ENCODE data around the gene OR11A1. TPM values are rescaled to one million over a fixed set of nuclear protein-coding genes. Genes with fewer than 3 reads are reported as not detected.

OR11A1 gene
- total RNA-seq, 2 donors from 2014 or later, result not detected

- H3K27ac Mint-ChIP-seq, result no peak overlapping the region
- H3K9me3 Mint-ChIP-seq, result no peaks in the 10 kb centered on the region
- ATAC-seq (replicated peaks in 1 of 2) (no peak), DNase-seq (no peak)
- H3K27me3 Mint-ChIP-seq (ENCODE audit: low read depth), result peaks cover 26% of the 10 kb centered on the region
- no peaks in the 10 kb centered on the region for H3K4me1 Mint-ChIP-seq (ENCODE audit: low read depth)
- H3K36me3 Mint-ChIP-seq (ENCODE audit: insufficient read depth in 2 of 2), result no peaks in the 10 kb centered on the region
- H3K4me3 Mint-ChIP-seq, result no peak overlapping the region
Observed at GRCh38 chr6:29490552-29490951, 33.7 kb upstream of the OR11A1 start.

DNA sequence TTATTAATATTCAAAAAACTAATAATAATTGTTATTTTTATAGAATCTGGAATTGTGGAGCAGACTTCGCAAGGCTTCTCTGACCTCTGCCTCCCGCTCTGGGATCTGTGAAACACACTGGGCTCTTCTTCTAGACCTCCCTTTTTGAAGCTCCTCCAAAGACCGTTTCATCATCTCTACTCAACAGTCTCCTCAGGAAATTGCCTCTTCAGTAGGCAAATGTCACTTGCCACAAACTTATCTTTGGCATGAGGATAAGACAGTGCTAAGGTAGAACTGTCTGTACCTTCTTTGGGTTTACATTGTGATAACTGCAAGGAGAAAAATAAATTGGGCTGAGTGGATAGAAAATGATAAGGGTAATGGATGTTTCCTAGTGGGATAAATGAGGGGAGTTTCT is 33.2 kb upstream of the OR11A1 start:
- no peaks in the 10 kb centered on the region for H3K9me3 Mint-ChIP-seq
- H3K36me3 Mint-ChIP-seq (ENCODE audit: insufficient read depth in 2 of 2), result no peaks in the 10 kb centered on the region
- H3K27me3 Mint-ChIP-seq (ENCODE audit: low read depth), result peaks cover 23% of the 10 kb centered on the region
- no peak overlapping the region for H3K27ac Mint-ChIP-seq
- DNase-seq, result no peak
- ATAC-seq (replicated peaks in 1 of 2), result peak in 1 of 2 donors; percentile 34
- H3K4me1 Mint-ChIP-seq (ENCODE audit: low read depth), result no peaks in the 10 kb centered on the region
- H3K4me3 Mint-ChIP-seq, result no peak overlapping the region

- Mint-ChIP-seq H3K27ac (no peak overlapping the region), H3K27me3 (ENCODE audit: low read depth) (peaks cover 18% of the 10 kb centered on the region), H3K4me1 (ENCODE audit: low read depth) (no peaks in the 10 kb centered on the region), H3K4me3 (no peak overlapping the region), H3K36me3 (ENCODE audit: insufficient read depth in 2 of 2) (no peaks in the 10 kb centered on the region), H3K9me3 (no peaks in the 10 kb centered on the region)
- DNase-seq (no peak), ATAC-seq (replicated peaks in 1 of 2) (no peak)
Observed at GRCh38 chr6:29489286-29489685, 32.4 kb upstream of the OR11A1 start.

GRCh38 chr6:29488874-29489273 is 32.0 kb upstream of the OR11A1 start:
- ATAC-seq (replicated peaks in 1 of 2), result no peak

GRCh38 chr6:29487660-29488059 is 30.8 kb upstream of the OR11A1 start, which contains the start of gene MAS1L:
Gene MAS1L (minus strand): TSS chr6:29487956. CDS start chr6:29487902, 54 bp downstream.
- H3K4me3 Mint-ChIP-seq, result no peak within 1 kb of the TSS
- H3K36me3 Mint-ChIP-seq (ENCODE audit: insufficient read depth in 2 of 2), result no peaks in the 10 kb centered on the region
- no peak within 1 kb of the TSS for H3K27ac Mint-ChIP-seq
- H3K9me3 Mint-ChIP-seq, result no peaks in the 10 kb centered on the region
- H3K4me1 Mint-ChIP-seq (ENCODE audit: low read depth), result no peaks in the 10 kb centered on the region
- ATAC-seq (replicated peaks in 1 of 2), result no peak
- peaks cover 25% of the 10 kb centered on the region for H3K27me3 Mint-ChIP-seq (ENCODE audit: low read depth)
- no peak for DNase-seq

More at GRCh38 chr6:29488874-29489273, 32.0 kb upstream of the OR11A1 start:
- H3K36me3 Mint-ChIP-seq (ENCODE audit: insufficient read depth in 2 of 2), result no peaks in the 10 kb centered on the region
- H3K27ac Mint-ChIP-seq, result no peak overlapping the region
- no peak for DNase-seq
- no peak overlapping the region for H3K4me3 Mint-ChIP-seq
- H3K27me3 Mint-ChIP-seq (ENCODE audit: low read depth), result peaks cover 18% of the 10 kb centered on the region
- H3K9me3 Mint-ChIP-seq, result no peaks in the 10 kb centered on the region
- no peaks in the 10 kb centered on the region for H3K4me1 Mint-ChIP-seq (ENCODE audit: low read depth)

DNA sequence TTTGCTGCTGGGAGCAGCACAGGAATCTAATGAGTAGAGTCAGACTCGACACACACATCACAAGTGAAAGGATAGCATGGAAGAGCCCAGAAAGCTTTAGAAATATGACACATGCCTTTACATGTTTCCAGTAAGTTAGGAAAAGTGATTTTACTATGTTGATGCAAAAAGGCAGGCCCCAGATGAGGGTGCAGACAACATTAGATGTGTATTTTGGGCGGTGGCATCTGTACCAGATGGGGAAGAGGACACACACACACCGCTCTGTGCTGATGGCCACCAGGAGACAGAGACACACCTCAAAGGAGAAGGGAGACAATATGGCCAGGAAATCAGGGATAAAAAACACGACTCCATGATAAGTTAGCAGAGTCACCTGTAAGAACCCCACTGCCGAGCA is 30.3 kb upstream of the OR11A1 start:
- Mint-ChIP-seq H3K4me3 (no peak overlapping the region), H3K36me3 (ENCODE audit: insufficient read depth in 2 of 2) (no peaks in the 10 kb centered on the region), H3K9me3 (no peaks in the 10 kb centered on the region), H3K4me1 (ENCODE audit: low read depth) (no peaks in the 10 kb centered on the region), H3K27ac (no peak overlapping the region), H3K27me3 (ENCODE audit: low read depth) (peaks cover 29% of the 10 kb centered on the region)
- ATAC-seq (replicated peaks in 1 of 2) (no peak), DNase-seq (no peak)

- Mint-ChIP-seq H3K9me3 (no peaks in the 10 kb centered on the region), H3K4me3 (no peak overlapping the region), H3K36me3 (ENCODE audit: insufficient read depth in 2 of 2) (no peaks in the 10 kb centered on the region), H3K27ac (no peak overlapping the region), H3K4me1 (ENCODE audit: low read depth) (no peaks in the 10 kb centered on the region), H3K27me3 (ENCODE audit: low read depth) (peaks cover 28% of the 10 kb centered on the region)
- DNase-seq (no peak), ATAC-seq (replicated peaks in 1 of 2) (no peak)
Observed at GRCh38 chr6:29486577-29486976, 29.7 kb upstream of the OR11A1 start.

DNA sequence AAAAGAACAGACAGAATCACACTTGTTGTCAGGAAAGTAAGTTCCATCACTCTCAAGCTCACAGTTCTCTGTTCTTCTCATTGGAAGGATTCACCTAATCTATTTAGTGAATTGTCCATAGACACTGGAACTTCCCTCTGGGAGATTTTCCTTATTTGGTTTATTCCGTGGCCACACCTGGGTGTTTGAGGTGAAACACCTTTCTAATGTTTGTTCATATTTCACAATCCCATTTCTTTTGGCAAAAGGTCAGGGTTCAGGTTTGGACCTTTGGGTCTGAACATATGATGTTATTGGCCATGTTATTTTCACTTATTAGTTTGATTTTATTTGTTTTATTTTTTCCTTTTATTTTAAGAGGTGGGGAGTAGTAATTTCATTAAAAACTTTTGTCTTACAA is 26.9 kb upstream of the OR11A1 start:
- no peaks in the 10 kb centered on the region for H3K9me3 Mint-ChIP-seq

DNA sequence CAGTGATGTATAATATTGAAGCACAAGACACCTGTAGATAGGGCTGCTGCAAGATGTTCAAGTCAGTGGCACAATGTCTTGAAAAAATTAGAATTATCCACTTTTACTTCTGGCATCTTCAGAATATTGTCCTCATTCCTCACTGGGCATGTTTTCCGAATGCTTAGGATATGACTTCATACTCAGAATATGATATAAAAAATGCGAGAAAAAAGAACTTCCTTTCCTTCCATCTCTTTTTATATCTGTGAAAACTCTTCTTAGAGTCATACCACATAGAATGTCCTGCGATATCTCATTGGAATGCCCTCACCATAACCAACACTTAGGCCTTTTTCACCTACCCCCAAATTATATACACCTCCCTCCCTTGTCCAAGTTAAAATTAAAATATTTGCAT is 26.3 kb upstream of the OR11A1 start:
- H3K4me1 Mint-ChIP-seq (ENCODE audit: low read depth), result no peaks in the 10 kb centered on the region
- ATAC-seq (replicated peaks in 1 of 2) (no peak), DNase-seq (no peak)
- no peak overlapping the region for H3K4me3 Mint-ChIP-seq
- no peaks in the 10 kb centered on the region for H3K36me3 Mint-ChIP-seq (ENCODE audit: insufficient read depth in 2 of 2)
- no peak overlapping the region for H3K27ac Mint-ChIP-seq
- H3K27me3 Mint-ChIP-seq (ENCODE audit: low read depth), result peaks cover 23% of the 10 kb centered on the region
- no peaks in the 10 kb centered on the region for H3K9me3 Mint-ChIP-seq

More for the DNA sequence above, 26.9 kb upstream of the OR11A1 start:
- DNase-seq (no peak), ATAC-seq (replicated peaks in 1 of 2) (no peak)
- Mint-ChIP-seq H3K27ac (no peak overlapping the region), H3K4me3 (no peak overlapping the region), H3K36me3 (ENCODE audit: insufficient read depth in 2 of 2) (no peaks in the 10 kb centered on the region), H3K4me1 (ENCODE audit: low read depth) (no peaks in the 10 kb centered on the region), H3K27me3 (ENCODE audit: low read depth) (peaks cover 23% of the 10 kb centered on the region)

GRCh38 chr6:29479560-29479959 is 22.7 kb upstream of the OR11A1 start:
- no peaks in the 10 kb centered on the region for H3K36me3 Mint-ChIP-seq (ENCODE audit: insufficient read depth in 2 of 2)
- ATAC-seq (replicated peaks in 1 of 2), result no peak
- DNase-seq, result no peak

GRCh38 chr6:29478740-29479139 is 21.9 kb upstream of the OR11A1 start:
- Mint-ChIP-seq H3K4me3 (no peak overlapping the region), H3K27ac (no peak overlapping the region), H3K9me3 (no peaks in the 10 kb centered on the region), H3K36me3 (ENCODE audit: insufficient read depth in 2 of 2) (no peaks in the 10 kb centered on the region), H3K4me1 (ENCODE audit: low read depth) (no peaks in the 10 kb centered on the region), H3K27me3 (ENCODE audit: low read depth) (peaks cover 11% of the 10 kb centered on the region)
- no peak for DNase-seq
- ATAC-seq (replicated peaks in 1 of 2), result no peak

More at GRCh38 chr6:29479560-29479959, 22.7 kb upstream of the OR11A1 start:
- no peaks in the 10 kb centered on the region for H3K4me1 Mint-ChIP-seq (ENCODE audit: low read depth)
- H3K27ac Mint-ChIP-seq, result no peak overlapping the region
- H3K4me3 Mint-ChIP-seq, result no peak overlapping the region
- H3K27me3 Mint-ChIP-seq (ENCODE audit: low read depth), result peaks cover 11% of the 10 kb centered on the region
- no peaks in the 10 kb centered on the region for H3K9me3 Mint-ChIP-seq

- no peak for ATAC-seq (replicated peaks in 1 of 2)
- no peaks in the 10 kb centered on the region for H3K36me3 Mint-ChIP-seq (ENCODE audit: insufficient read depth in 2 of 2)
Observed at GRCh38 chr6:29477923-29478450, 21.1 kb upstream of the OR11A1 start.

DNA sequence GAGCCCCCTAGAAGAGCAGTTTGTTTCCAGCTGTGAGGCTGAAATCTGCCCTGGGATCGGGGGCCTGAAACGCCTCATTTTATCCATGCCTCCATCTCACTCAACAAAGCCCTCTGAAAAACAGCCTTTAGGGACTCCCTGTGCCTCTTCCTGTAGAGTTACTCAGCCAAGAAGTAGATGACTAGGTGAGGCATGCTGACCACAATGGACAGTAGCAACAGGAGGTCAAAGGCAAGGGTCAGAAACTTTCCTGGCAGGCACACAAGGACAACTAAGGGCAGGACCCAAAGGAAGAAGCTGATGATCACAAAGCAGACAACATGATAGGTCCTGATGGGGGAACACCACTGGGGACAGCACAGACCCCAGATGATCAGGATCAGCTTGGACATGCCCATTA is 18.1 kb upstream of the OR11A1 start:
- H3K36me3 Mint-ChIP-seq (ENCODE audit: insufficient read depth in 2 of 2), result no peaks in the 10 kb centered on the region

More at GRCh38 chr6:29477923-29478450, 21.1 kb upstream of the OR11A1 start:
- no peak overlapping the region for H3K27ac Mint-ChIP-seq
- H3K9me3 Mint-ChIP-seq, result no peaks in the 10 kb centered on the region
- H3K4me3 Mint-ChIP-seq, result no peak overlapping the region
- no peaks in the 10 kb centered on the region for H3K4me1 Mint-ChIP-seq (ENCODE audit: low read depth)
- peaks cover 10% of the 10 kb centered on the region for H3K27me3 Mint-ChIP-seq (ENCODE audit: low read depth)
- DNase-seq, result no peak

GRCh38 chr6:29466241-29466640 is 9.4 kb upstream of the OR11A1 start:
- Mint-ChIP-seq H3K9me3 (no peaks in the 10 kb centered on the region), H3K27ac (no peak overlapping the region), H3K4me1 (ENCODE audit: low read depth) (no peaks in the 10 kb centered on the region), H3K4me3 (no peak overlapping the region), H3K36me3 (ENCODE audit: insufficient read depth in 2 of 2) (no peaks in the 10 kb centered on the region), H3K27me3 (ENCODE audit: low read depth) (peaks cover 15% of the 10 kb centered on the region)
- ATAC-seq (replicated peaks in 1 of 2) (no peak), DNase-seq (no peak)

More for the DNA sequence above, 18.1 kb upstream of the OR11A1 start:
- DNase-seq, result no peak
- Mint-ChIP-seq H3K9me3 (no peaks in the 10 kb centered on the region), H3K27me3 (ENCODE audit: low read depth) (peaks cover 12% of the 10 kb centered on the region), H3K4me1 (ENCODE audit: low read depth) (no peaks in the 10 kb centered on the region), H3K4me3 (no peak overlapping the region), H3K27ac (no peak overlapping the region)
- ATAC-seq (replicated peaks in 1 of 2), result no peak
